Measurements from ENCODE around the gene SECISBP2. TPM values are rescaled to one million over a fixed set of nuclear protein-coding genes. Genes with fewer than 3 reads are reported as not detected.

The SECISBP2 gene
- total and polyA plus RNA-seq, 2 of the 13 experiments (the other 11 are each of a cell fraction or from before 2014, with no cell fraction given): 32.4 to 38.0 TPM

GRCh38 chr9:89310475-89311345 is 7.6 kb upstream of the SECISBP2 start, which contains the start of gene CKS2 (continued):
- TF ChIP-seq PATZ1 (CRISPR knock-in tag; IDR thresholded peaks at IDR 0.05): peak; percentile 24; the same call in 1 of the 2 replicates
- TF ChIP-seq HMGXB3 (CRISPR knock-in tag; IDR thresholded peaks at IDR 0.05; ENCODE audit: borderline replicate concordance): peak; percentile 33; the same call in 1 of the 2 replicates
- 0 out of 2 replicates have a peak, but pooled peaks have one; percentile 42 for TF ChIP-seq ZNF503 (CRISPR knock-in tag; IDR thresholded peaks at IDR 0.05)
- TF ChIP-seq ZNF629 (CRISPR knock-in tag; conservative IDR thresholded peaks at IDR 0.05): no peak; the same call in 1 of the 2 replicates
- no peak for TF ChIP-seq BCLAF1 (IDR thresholded peaks at IDR 0.05)
- TF ChIP-seq ZNF816 (CRISPR knock-in tag; IDR thresholded peaks at IDR 0.05; ENCODE audit: borderline replicate concordance): no peak
- peak; percentile 64; the same call in 1 of the 2 replicates for TF ChIP-seq ZNF446 (CRISPR knock-in tag; IDR thresholded peaks at IDR 0.05)
- no peak for TF ChIP-seq ZMYM3 (CRISPR knock-in tag; IDR thresholded peaks at IDR 0.05)
- peak; percentile 33; the same call in 1 of the 2 replicates for TF ChIP-seq HES4 (CRISPR knock-in tag; IDR thresholded peaks at IDR 0.05; ENCODE audit: borderline replicate concordance)
- no peak; the same call in 1 of the 2 replicates for TF ChIP-seq ZNF546 (CRISPR knock-in tag; conservative IDR thresholded peaks at IDR 0.05)
- TF ChIP-seq ZBTB44 (CRISPR knock-in tag; IDR thresholded peaks at IDR 0.05): no peak
- TF ChIP-seq HBP1 (CRISPR knock-in tag; IDR thresholded peaks at IDR 0.05; ENCODE audit: low read depth): peak; percentile 92
